HG03457 (cell line): ENCODE data around the gene ZEB2.

Experiments
- ATAC-seq: cut with Tn5 transposase; IDR thresholded peaks from one replicate; pipeline ENCODE4 v1.9.1; 2021; ENCODE audit warnings: moderate number of reproducible peaks; ENCODE audit not compliant: unreplicated experiment

Gene ZEB2

DNA sequence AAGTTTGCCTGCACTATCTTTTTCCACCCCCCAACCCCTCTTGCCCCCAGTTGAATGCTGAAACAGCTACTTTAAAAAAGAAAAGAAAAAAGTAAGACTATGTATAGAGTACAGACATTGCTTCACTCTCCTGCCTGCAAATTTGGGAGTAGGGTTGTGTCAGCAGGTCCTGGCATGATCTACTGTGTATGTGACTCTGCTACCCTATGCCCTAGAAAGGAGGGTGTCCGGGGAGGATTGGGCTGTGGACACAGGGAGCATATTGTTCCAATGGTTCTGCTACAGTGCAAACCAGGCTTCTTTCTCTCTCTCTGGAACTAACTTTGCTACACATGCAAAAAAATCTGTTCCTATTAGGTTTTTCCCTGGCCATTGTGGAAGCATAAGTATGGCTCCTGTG lies 9.9 kb upstream of the ZEB2 start:
- no peak for ATAC-seq

DNA sequence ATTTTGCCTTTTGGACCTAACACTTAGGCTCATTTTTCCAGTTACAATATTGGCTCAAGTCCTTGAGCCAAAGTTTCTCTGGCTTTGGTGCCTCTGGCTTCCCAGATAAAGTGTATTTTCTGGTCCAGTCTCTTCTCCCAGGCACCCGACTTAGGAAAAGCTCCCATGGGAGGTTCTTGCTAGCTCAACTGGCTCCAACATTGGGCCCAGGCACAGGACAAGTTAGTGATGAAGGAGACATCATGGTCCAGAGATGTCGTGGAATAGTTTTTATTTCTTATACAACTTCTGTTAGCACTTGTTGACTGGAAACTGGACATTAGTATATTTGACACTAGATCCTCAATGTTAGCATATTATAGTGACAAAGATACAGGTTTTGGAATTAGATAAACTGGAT lies 8.2 kb upstream of the ZEB2 start:
- no peak for ATAC-seq

DNA sequence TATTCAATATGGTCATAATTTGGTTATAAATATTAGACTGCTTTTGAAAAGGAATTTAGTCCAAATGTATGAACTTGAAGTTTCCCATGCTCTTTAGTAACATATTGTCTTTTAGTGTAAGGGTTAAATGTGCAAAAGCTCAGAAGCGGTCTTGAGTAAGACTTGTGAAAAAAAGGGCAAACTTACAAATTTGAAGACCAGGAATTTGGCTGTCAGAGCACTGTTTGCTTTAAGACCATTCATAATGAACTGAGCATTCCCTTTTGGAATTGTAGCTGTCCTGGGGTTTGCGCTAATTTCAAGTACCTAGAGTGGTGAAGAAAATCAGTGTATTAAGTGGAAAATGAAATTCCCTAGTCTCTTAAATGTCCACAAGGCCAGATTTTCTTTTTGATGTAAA lies 6.9 kb upstream of the ZEB2 start:
- no peak for ATAC-seq

- ATAC-seq = no peak
These were observed 4.4 kb upstream of the ZEB2 start for GRCh38 chr2:144524118-144525009.

- no peak for ATAC-seq
These were observed 3.7 kb upstream of the ZEB2 start for GRCh38 chr2:144523596-144524117.

DNA sequence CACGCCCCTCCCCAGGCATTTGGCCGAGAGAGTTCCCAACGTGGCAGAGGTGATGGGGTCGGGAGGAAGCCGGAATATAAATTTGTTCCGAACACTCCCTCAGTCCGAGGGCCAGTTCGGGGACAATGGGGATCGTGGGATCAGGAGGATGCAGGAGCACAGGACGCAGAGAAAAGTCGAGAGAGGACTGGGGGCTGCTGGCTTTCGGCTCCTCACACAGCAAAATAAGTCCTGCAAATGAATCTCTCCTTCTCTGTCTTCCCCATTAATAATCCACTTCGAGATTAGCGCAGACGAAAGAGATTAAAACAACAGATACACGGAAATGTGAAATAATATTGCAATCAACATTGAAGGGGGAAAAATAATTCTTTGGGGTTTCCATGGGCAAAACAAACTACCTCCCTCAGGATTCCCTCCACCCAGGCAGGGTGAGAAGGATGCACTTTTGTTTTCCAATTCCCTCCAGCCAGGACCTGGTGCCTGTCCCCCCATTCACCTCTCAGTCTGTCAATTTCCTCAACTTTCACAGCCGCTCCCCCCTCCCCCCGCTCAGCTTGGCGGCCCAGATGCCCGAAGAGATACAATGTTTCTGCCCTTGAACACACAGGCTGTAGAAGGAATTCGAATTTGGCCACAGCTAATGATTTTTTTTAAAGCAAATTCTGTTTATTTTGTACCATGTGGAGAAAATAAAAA lies 3.1 kb upstream of the ZEB2 start:
- ATAC-seq = no peak

DNA sequence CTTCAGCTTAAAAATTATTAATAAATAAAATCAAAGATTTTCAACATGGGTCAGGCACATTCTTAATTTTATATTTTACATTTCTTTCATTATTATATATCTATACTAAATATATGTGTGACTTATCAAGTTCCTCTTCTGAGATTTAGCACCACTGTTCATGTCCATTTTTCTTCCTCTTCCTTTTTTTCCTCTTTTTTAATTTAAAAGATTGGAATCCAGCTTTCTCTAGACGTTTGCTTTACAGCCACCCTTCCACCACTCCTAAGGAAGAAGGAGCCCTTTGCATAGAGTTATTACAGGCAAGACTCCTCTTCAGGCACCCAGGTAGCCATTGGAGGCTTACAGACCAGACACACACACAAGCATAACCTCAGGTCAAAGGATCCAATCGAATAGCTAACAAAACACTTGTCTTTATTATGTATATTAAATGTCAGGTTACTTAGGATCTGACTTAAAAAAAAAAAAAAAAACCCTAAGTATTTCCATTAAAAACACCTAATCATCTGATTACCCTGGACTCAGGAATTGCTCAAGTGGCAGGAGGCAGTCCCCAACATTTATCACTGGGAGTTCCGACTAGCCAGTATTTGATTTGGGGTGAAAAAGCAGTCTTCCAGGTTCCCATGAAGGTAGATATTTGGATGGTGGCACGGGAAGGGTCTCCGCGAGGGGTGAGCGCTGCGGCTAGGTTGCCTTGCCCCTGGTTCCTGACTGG lies 2.4 kb upstream of the ZEB2 start:
- ATAC-seq = no peak

DNA sequence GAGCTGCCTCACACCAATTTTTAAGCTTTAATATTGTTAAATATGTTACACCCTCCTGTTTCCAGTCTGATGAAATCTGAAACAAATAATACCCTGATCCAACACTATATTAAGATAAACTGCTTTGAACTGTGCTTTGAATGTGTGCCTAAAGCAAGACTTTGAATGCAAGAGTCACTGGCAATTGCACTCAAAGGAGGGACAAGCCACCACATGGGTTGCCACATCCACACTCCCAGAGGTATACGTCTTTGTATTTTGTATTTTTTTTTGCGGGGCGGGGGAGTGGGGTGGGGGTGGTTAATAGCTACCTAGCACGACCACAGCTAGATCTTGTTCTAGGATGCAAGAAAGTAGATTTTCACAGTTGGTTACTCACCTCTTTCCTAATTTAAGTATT lies 1.8 kb upstream of the ZEB2 start:
- ATAC-seq = no peak

- no peak for ATAC-seq
These were observed 1.0 kb upstream of the ZEB2 start for GRCh38 chr2:144520756-144521487.

- ATAC-seq = no peak
These were observed 354 bp downstream of the ZEB2 start for GRCh38 chr2:144519597-144519933.

- ATAC-seq = peak; percentile 45
These were observed 947 bp downstream of the ZEB2 start for GRCh38 chr2:144518748-144519596.

- ATAC-seq = no peak
These were observed 1.8 kb downstream of the ZEB2 start for GRCh38 chr2:144517866-144518747.

DNA sequence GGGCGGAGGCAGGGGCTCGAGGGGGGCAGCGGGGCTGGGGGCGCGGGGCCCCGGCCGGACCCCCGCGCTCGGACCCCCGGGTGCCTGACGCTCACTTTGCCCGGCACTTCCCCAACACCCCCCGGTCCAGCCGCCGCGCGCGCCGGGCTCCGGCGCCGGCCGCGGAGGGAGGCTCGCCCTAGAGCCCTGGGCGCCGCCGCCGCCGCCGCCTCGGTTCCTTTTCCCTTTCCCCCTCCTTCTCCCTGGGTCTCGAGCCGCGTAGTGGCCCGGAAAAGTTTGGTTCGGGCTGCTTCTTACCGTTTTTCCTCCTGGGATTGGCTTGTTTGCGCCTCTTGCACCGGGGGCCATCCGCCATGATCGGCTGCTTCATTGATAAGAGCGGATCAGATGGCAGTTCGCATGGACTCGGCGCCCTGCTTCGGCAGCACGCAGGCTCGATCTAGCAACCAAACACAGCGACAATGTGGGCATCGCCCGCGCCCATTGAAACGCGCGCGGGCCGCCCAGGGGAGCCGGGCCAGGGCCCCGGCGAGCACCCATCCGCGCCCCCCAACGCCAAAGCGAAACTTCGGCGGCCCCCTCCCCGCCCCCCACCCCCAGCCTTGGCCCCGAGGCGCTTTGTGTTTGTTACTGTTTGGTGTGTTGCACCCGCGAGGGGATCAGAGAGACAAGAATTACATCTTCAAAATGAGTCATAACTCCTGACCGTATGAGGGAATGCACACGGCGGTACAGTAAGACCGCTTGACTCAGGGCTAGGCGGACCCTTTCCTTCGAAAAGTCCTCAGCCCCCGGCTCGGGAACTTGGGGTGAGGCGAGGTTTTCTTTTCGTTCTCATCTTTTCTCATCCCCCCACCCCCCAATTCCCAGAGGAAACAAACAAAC lies 2.7 kb downstream of the ZEB2 start:
- peak; percentile 44 for ATAC-seq

DNA sequence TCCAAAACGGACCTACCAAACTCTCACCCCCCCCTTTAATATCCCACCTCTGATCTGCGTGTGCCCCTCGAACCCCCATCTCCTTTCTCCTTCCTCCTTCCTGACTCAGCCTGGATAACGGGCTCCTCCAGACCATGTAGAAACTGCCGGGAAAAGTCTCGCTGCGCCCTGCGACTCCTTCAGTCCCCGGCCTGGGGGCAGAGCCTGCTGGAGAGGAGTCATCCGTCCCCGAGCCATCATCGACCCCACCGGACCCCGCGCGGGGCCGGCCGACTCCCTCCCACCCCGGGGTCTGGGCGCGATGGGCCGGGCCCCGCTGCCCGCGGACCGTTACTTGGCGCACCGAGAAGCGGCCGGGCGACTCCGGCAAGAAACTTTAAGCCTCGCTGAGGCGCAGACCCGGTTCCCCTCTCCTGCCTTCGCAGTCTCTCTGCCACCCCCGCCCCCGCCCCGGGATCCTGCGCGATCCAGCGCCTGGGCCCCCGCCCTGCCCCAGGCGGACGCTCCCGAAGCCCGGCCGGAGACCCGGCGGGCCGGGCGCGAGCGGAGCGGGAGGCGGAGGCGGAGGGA lies 3.4 kb downstream of the ZEB2 start:
- ATAC-seq = peak; percentile 8

DNA sequence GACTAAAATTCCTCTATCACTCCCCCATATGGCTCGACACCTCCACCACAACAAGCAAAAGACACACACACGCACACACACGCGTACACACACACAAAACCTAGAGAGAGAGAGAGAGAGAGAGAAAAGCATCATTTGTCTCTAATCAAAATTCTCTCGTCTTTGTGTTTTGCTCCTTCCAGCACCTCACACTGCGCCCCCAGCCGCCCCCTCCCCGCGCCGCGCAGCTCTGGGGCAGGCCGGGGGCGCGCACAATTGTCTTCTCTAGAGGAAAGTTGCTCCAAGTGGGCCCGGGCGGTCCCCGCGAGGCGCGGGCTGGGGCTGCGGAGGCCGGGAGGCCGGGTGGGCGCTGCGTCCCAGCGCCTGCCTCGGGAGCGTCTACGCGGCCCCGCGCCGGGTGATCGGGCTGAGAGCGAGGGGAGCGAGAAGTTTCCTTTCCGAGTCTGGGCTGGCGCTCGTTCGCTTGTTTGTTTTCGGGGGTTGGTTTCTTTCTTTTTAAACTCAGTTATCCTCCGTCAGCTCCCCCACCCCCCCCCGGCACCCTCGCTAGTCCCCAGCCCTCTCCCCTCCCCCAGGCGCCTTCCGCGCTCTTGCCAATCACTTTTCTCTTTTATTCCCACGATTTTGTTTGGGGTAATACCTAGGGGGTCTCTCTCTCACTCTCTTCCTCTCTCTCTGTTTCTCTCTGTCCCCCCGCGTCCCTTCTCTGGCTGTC lies 4.1 kb downstream of the ZEB2 start:
- ATAC-seq = no peak

DNA sequence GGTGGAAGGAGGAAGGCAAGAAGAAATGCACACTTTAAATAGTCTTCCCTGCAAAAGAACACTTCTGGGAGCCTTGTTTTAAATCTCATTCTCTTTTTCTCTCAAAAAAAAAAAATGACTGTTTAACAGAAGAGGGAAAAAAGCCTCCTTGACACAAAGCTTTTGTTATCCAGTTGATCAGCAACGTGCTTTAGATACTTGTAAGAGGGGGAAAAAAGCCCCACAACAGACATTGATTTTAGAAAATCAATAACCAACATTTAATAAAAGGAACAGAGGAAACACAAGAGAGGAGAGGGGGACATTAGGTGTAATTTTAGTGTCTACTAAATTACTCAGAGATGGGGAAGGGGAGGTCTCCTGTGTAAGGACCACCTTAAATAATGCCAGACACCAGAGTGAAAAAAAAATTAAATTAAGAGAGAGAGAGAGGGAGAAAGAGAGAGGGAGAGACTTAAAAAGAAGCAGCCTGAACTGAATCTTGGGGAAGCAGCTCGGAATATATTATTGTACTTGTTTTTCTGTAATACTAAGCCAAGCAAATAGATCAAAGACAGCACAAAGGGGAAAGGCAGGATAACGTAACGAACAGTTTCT lies 4.7 kb downstream of the ZEB2 start:
- no peak for ATAC-seq
